ENCODE results near the gene ALDH3B2. TPM values are rescaled to one million over a fixed set of nuclear protein-coding genes. Genes with fewer than 3 reads are reported as not detected.

Gene ALDH3B2
- total RNA-seq, 2 experiments from 2014 or later: 1.5 to 8.0 TPM

GRCh38 chr11:67648140-67648795, 26.2 kb downstream of the ALDH3B2 start:
- Histone ChIP-seq H3K9me3 (ENCODE audit: low read length) (no peaks in the 10 kb centered on the region), H3K4me3 (ENCODE audit: low read depth, low read length, poor library complexity, severe bottlenecking) (peak overlapping the region; percentile 70), H2AFZ (ENCODE audit: low read length) (peak overlapping the region; percentile 24; the same call in 1 of the 2 replicates), H3K36me3 (ENCODE audit: insufficient read depth, low read length) (no peaks in the 10 kb centered on the region), H3K9me2 (ENCODE audit: insufficient read depth, low read length) (no peaks in the 10 kb centered on the region), H3K27ac (ENCODE audit: low read depth, low read length, poor library complexity, severe bottlenecking) (peak overlapping the region; percentile 97), H3K79me2 (ENCODE audit: insufficient read depth, low read depth, low read length) (peaks cover 5% of the 10 kb centered on the region; the same call in 1 of the 2 replicates), H3K4me2 (ENCODE audit: low read length) (peak overlapping the region; percentile 79), H4K20me1 (ENCODE audit: insufficient read depth, low read length) (no peaks in the 10 kb centered on the region), H3K4me1 (ENCODE audit: insufficient read depth, low read length, poor library complexity, severe bottlenecking) (peaks cover 85% of the 10 kb centered on the region)
- TF ChIP-seq EZH2phosphoT487 (IDR thresholded peaks at IDR 0.05; ENCODE audit: borderline replicate concordance, low read depth, low read length) (no peak), CTCF (conservative IDR thresholded peaks at IDR 0.05; ENCODE audit: low read length) (peak; percentile 89)
- intact Hi-C loops (cut with micrococcal nuclease; ENCODE audit: unreplicated experiment): loop anchor here (1.0 to 10.0 kb wide), 7 partner anchors 20 to 381 kb away; partner anchors contain the start of genes CDK2AP2, GRK2, PITPNM1 and PPP1CA
- DNase-seq (ENCODE audit: low spot score): peak; percentile 95
- ChIA-PET POLR2A (interaction anchor here (0.7 to 8.0 kb wide), 8 partner anchors 11 to 50 kb away, joined by 3 to 69 read pairs (median 5); partner anchors contain the start of gene NUDT8), CTCF (ENCODE audit: unreplicated experiment) (interaction anchor here (0.6 to 4.0 kb wide), 8 partner anchors 11 to 76 kb away, joined by 3 to 38 read pairs (median 6); partner anchors contain the start of gene NUDT8)
- no TSS peak for BruUV-seq (replicated peaks)

GRCh38 chr11:67647471-67647870, 27.0 kb downstream of the ALDH3B2 start:
- Histone ChIP-seq H3K4me3 (ENCODE audit: low read depth, low read length, poor library complexity, severe bottlenecking) (peak overlapping the region; percentile 70), H3K36me3 (ENCODE audit: insufficient read depth, low read length) (no peaks in the 10 kb centered on the region; the same call in 1 of the 2 replicates), H3K9me2 (ENCODE audit: insufficient read depth, low read length) (no peaks in the 10 kb centered on the region), H3K27ac (ENCODE audit: low read depth, low read length, poor library complexity, severe bottlenecking) (peak overlapping the region; percentile 97), H3K9me3 (ENCODE audit: low read length) (no peaks in the 10 kb centered on the region), H3K79me2 (ENCODE audit: insufficient read depth, low read depth, low read length) (peaks cover 5% of the 10 kb centered on the region; the same call in 1 of the 2 replicates), H2AFZ (ENCODE audit: low read length) (peak overlapping the region; percentile 24; the same call in 1 of the 2 replicates), H4K20me1 (ENCODE audit: insufficient read depth, low read length) (no peaks in the 10 kb centered on the region), H3K4me1 (ENCODE audit: insufficient read depth, low read length, poor library complexity, severe bottlenecking) (peaks cover 84% of the 10 kb centered on the region), H3K4me2 (ENCODE audit: low read length) (peak overlapping the region; percentile 79)
- ChIA-PET POLR2A (interaction anchor here (0.5 to 8.0 kb wide), 8 partner anchors 11 to 63 kb away, joined by 3 to 69 read pairs (median 4); partner anchors contain the start of genes GSTP1 and NUDT8), CTCF (ENCODE audit: unreplicated experiment) (interaction anchor here (1.7 to 4.0 kb wide), 3 partner anchors 12 to 20 kb away, joined by 5 to 38 read pairs (median 13); no protein-coding TSS in a partner anchor)
- TF ChIP-seq CTCF (conservative IDR thresholded peaks at IDR 0.05; ENCODE audit: low read length): no peak
- TF ChIP-seq EZH2phosphoT487 (IDR thresholded peaks at IDR 0.05; ENCODE audit: borderline replicate concordance, low read depth, low read length): no peak
- no TSS peak for BruUV-seq (replicated peaks)
- peak; percentile 36 for DNase-seq (ENCODE audit: low spot score)
- intact Hi-C loops (cut with micrococcal nuclease; ENCODE audit: unreplicated experiment): loop anchor here (5.0 to 10.0 kb wide), 5 partner anchors 140 to 380 kb away; partner anchors contain the start of genes CDK2AP2, GRK2, PITPNM1 and PPP1CA

Measured in OCI-LY7 (cell line).